SK-N-DZ (cell line): ENCODE data around the gene TPSAB1. TPM values are rescaled to one million over a fixed set of nuclear protein-coding genes. Genes with fewer than 3 reads are reported as not detected.
"Not testable (repeated sequence)": the region's sequence is repeated elsewhere in the genome, so short reads cannot be mapped to it uniquely, and the experiment has no call there.

Experiments
- DNase-seq: peaks from one replicate; pipeline ENCODE4 v3.0.0-alpha.2; 2015; ENCODE audit warnings: low spot score
- polyA plus RNA-seq, 2 experiments: library from polyadenylated mRNA; depleted of rRNA; stranded (reverse); fragments of >200 nt; gene quantifications; 2 replicates each; pipeline ENCODE4 v1.2.3, GENCODE V29; 2014

TPSAB1 gene
- polyA plus RNA-seq (2014; cell fraction: cytosol; rRNA removed), result not detected in 2 replicates
- polyA plus RNA-seq (2014; cell fraction: nucleus; rRNA removed), result 0.43 TPM in 1 of 2 replicates, not detected in the other

GRCh38 chr16:1240436-1240835, at the start of gene TPSAB1:
TPSAB1 (plus strand) TSS chr16:1240705; CDS start chr16:1240939, 234 bp downstream.
- DNase-seq, result not testable (repeated sequence)

GRCh38 chr16:1190789-1191188, 49.7 kb upstream of the TPSAB1 start:
- not testable (repeated sequence) for DNase-seq

- no peak for DNase-seq
Observed at GRCh38 chr16:1192384-1193073, 48.0 kb upstream of the TPSAB1 start.

GRCh38 chr16:1193143-1193824, 47.2 kb upstream of the TPSAB1 start:
- DNase-seq, result no peak

- DNase-seq, result no peak
Observed at GRCh38 chr16:1193825-1194581, 46.5 kb upstream of the TPSAB1 start.

- no peak for DNase-seq
Observed at GRCh38 chr16:1194665-1195392, 45.7 kb upstream of the TPSAB1 start.

- DNase-seq, result no peak
Observed at GRCh38 chr16:1195393-1195666, 45.2 kb upstream of the TPSAB1 start.

- no peak for DNase-seq
Observed at GRCh38 chr16:1196494-1196893, 44.0 kb upstream of the TPSAB1 start.

GRCh38 chr16:1197237-1197866, 43.2 kb upstream of the TPSAB1 start:
- no peak for DNase-seq

- no peak for DNase-seq
Observed at GRCh38 chr16:1198194-1198593, 42.3 kb upstream of the TPSAB1 start.

- not testable (repeated sequence) for DNase-seq
Observed at GRCh38 chr16:1198671-1199346, 41.7 kb upstream of the TPSAB1 start.

GRCh38 chr16:1199347-1200013, 41.0 kb upstream of the TPSAB1 start:
- DNase-seq, result no peak

- DNase-seq, result no peak
Observed at GRCh38 chr16:1200014-1200627, 40.4 kb upstream of the TPSAB1 start.

GRCh38 chr16:1201444-1201843, 39.1 kb upstream of the TPSAB1 start:
- no peak for DNase-seq

- DNase-seq, result no peak
Observed at GRCh38 chr16:1202274-1202673, 38.2 kb upstream of the TPSAB1 start.

- no peak for DNase-seq
Observed at GRCh38 chr16:1204933-1205332, 35.6 kb upstream of the TPSAB1 start.

- DNase-seq, result no peak
Observed at GRCh38 chr16:1206326-1206725, 34.2 kb upstream of the TPSAB1 start.

- no peak for DNase-seq
Observed at GRCh38 chr16:1206786-1207185, 33.7 kb upstream of the TPSAB1 start.

GRCh38 chr16:1208239-1208830, 32.2 kb upstream of the TPSAB1 start:
- DNase-seq, result no peak
